Pancreas (tissue), 10 donors: ENCODE measurements around the gene PRRC1. TPM values are rescaled to one million over a fixed set of nuclear protein-coding genes. Genes with fewer than 3 reads are reported as not detected.

Source experiments
- ATAC-seq, 4 donors: fragments of 200-7000 bp; cut with Tn5 transposase; one replicate each; pipeline versions ENCODE4 v1.8.0 to v1.9.1; 2020; ENCODE audit warnings: mild to moderate bottlenecking in 4 of 4, moderate library complexity in 4 of 4
- DNase-seq, 6 donors: peaks; one replicate each; pipeline ENCODE4 v3.0.0-alpha.2; 2020
- FAIRE-seq: peaks from 2 replicates; lab custom pipeline; 2012; peaks lifted over from hg19 to GRCh38; lab: Jason Lieb, UNC
- H3K27ac ChIP-seq, 4 donors: fragments of 200-600 bp; sonication (generic); 1 replicate in 3 of 4; 2 replicates in 1 of 4; pipeline versions ENCODE4 v1.5.0 to v1.8.0; 2020
- H3K27me3 ChIP-seq, 4 donors: fragments of 200-600 bp; one replicate each; pipeline ENCODE4 v1.8.0; 2021
- H3K36me3 ChIP-seq, 3 donors: fragments of 200-600 bp; sonication (generic) in 1 of 3; one replicate each; pipeline versions ENCODE4 v1.5.0 to v1.8.0; 2020 to 2021
- H3K4me1 ChIP-seq, 3 donors: fragments of 200-600 bp; one replicate each; pipeline ENCODE4 v1.8.0; 2021
- H3K4me3 ChIP-seq, 4 donors: fragments of 200-600 bp; sonication (generic) in 2 of 4; one replicate each; pipeline versions ENCODE4 v1.5.0 to v1.8.0; 2020 to 2021
- H3K9me3 ChIP-seq, 4 donors: fragments of 200-600 bp; one replicate each; pipeline ENCODE4 v1.8.0; 2021
- WGBS, 2 donors: extraction: QIAGEN DNeasy Blood & Tissue Kit; methylation state at CpG; one replicate each; pipeline ENCODE4 v1.1.7; 2013; 5-methylcytosine and 5-hydroxymethylcytosine counted together
- intact Hi-C, 3 donors: fragments of 100-400 bp; cut with DNase I; formaldehyde crosslinking; loops; one replicate each; pipeline versions ENCODE4 v1.11.1 to v1.14.2; 2022
- polyA plus RNA-seq, 2 donors: library from polyadenylated mRNA; stranded (reverse); fragments of 200-250 nt; gene quantifications; one replicate each; pipeline ENCODE4 v1.2.3, GENCODE V29; 2013
- total RNA-seq, 6 donors: library from RNA; stranded (reverse); fragmentation: NEBNext Ultra II Directional in 4 of 6; extraction: Animal tissue kit (Norgen Biotek cat#: 25700) in 4 of 6; gene quantifications; one replicate each; pipeline versions ENCODE4 v1.2.1 to v1.2.4, GENCODE V29; 2021 to 2023
- TF ChIP-seq, protein P1 (sequence below), 4 donors: fragments of 200-600 bp; sonication (generic) in 3 of 4; IDR thresholded peaks; one replicate each; pipeline versions ENCODE4 v1.5.0 to v1.8.0; 2021; ENCODE audit warnings: antibody characterized with exemption in 4 of 4
- donor health status: healthy with polysubstance abuse.
- donor health status: DM: no; HTN: no; CAD: no; lungs with moderate emphysema.
- donor health status: DM: no; HTN: no; CAD: no.
- donor health status: control.
- donor health status: control.
- donor health status: Bipolar disorder and iron deficiency.
- donor health status: DM: yes; HTN: yes; CAD: no.
- donor health status: DM: no; HTN: no; CAD: no.
- donor health status: DM: no; HTN: no; CAD: no.
- donor health status: DM: yes; HTN: yes; CAD: no.

The PRRC1 gene
- total and polyA plus RNA-seq, 8 donors, result 17.7 to 46.7 (median 30.7) TPM

DNA sequence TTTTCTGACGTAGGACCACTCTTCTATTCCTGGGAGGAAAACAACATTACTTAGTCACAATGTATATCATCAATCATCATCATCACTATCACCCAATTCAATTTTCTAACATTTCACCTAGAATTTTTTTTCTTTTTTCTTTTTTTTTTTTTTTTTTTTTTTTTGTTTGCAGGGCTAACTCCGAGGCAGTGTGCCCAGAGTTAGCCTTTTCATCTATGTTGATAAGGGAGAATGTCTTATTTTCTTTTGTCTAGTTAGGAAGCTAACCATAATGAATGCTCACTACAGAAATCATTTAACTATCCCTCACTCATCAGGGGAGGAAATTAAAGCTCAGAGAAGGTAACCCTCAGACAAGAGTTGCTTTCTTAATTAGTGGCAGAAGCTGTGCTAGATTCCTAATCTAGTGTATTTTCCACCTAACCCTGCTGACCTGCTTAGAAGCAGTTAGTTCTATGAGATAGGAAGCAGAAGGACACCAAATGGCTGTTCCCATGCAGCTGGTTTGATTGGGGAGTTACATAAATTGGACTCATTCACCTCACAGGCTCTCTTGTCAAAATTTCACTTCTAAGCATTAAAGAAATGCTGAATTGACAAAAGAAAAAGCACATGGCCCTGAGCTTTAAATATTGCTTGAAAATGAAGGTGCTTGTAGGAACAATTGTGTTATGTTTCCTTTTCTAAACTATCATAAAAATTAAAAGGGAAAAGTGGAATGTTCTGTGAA is 8.6 kb upstream of the PRRC1 start:
- DNase-seq, result peak in 2 of 6 donors; percentile 60 to 66
- H3K4me3 ChIP-seq, result no peak overlapping the region
- FAIRE-seq, result no peak

DNA sequence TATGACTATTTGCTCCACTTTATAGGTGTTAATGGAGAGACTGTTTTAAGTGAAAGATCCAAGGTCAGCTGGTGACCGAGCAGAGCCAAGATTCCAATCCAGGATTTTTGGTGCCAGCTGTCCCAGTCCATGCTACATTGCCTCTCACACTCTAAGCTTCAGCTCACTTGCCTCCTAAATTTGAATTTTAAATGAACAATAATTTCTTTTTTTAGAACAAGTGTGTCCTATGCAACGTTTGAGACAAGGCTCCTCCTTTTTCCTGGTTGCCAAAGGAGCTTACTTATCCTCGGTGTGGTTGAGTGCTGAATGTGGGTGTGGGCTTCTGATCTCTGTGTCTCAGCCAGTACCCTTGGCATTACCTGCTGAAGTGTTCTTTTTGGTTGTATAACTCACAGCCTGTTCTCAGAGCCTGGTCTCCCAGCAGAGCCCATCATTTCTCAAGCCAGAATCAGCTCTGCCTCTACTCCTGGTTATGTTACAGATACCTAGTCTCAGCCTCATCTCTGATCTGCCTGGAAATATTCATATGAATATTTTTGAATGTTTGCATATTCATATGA is 4.0 kb upstream of the PRRC1 start:
- Histone ChIP-seq H3K36me3 (no peaks in the 10 kb centered on the region), H3K4me1 (peaks cover 4 to 17% (median 6%) of the 10 kb centered on the region in 3 donors), H3K4me3 (no peak overlapping the region), H3K27me3 (no peaks in the 10 kb centered on the region), H3K9me3 (no peaks in the 10 kb centered on the region), H3K27ac (peak overlapping the region in 1 of 4 donors; percentile 42)
- FAIRE-seq, result no peak
- no peak for DNase-seq
- intact Hi-C loops, result no loop called here
- TF ChIP-seq, protein P1, sequence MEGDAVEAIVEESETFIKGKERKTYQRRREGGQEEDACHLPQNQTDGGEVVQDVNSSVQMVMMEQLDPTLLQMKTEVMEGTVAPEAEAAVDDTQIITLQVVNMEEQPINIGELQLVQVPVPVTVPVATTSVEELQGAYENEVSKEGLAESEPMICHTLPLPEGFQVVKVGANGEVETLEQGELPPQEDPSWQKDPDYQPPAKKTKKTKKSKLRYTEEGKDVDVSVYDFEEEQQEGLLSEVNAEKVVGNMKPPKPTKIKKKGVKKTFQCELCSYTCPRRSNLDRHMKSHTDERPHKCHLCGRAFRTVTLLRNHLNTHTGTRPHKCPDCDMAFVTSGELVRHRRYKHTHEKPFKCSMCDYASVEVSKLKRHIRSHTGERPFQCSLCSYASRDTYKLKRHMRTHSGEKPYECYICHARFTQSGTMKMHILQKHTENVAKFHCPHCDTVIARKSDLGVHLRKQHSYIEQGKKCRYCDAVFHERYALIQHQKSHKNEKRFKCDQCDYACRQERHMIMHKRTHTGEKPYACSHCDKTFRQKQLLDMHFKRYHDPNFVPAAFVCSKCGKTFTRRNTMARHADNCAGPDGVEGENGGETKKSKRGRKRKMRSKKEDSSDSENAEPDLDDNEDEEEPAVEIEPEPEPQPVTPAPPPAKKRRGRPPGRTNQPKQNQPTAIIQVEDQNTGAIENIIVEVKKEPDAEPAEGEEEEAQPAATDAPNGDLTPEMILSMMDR (IDR thresholded peaks at IDR 0.05), result no peak
- 9 to 14% methylated on average over 3 of the region's 3 CpGs for WGBS, 2 donors
- no peak for ATAC-seq

More for the DNA sequence above, 8.6 kb upstream of the PRRC1 start:
- H3K4me1 ChIP-seq, result peaks cover 4 to 23% (median 6%) of the 10 kb centered on the region in 3 donors
- no peaks in the 10 kb centered on the region for H3K36me3 ChIP-seq
- no peaks in the 10 kb centered on the region for H3K9me3 ChIP-seq
- intact Hi-C loops, result no loop called here
- no peaks in the 10 kb centered on the region for H3K27me3 ChIP-seq
- peak overlapping the region in 3 of 4 donors; percentile 5 to 53 (median 24) for H3K27ac ChIP-seq
- TF ChIP-seq, protein P1 (IDR thresholded peaks at IDR 0.05), result no peak
- WGBS, 2 donors, result 13 to 31% methylated on average over 2 of the region's 2 CpGs
- ATAC-seq, result peak; percentile 76 to 89 (median 83)

GRCh38 chr5:127514816-127515215 is 2.6 kb upstream of the PRRC1 start:
- Histone ChIP-seq H3K36me3 (no peaks in the 10 kb centered on the region), H3K9me3 (no peaks in the 10 kb centered on the region), H3K27me3 (no peaks in the 10 kb centered on the region), H3K4me3 (no peak overlapping the region), H3K27ac (no peak overlapping the region), H3K4me1 (peaks cover 0 to 18% (median 10%) of the 10 kb centered on the region in 3 donors)
- 96% methylated on average over 1 of the region's 1 CpG for WGBS, 2 donors
- intact Hi-C loops, result no loop called here
- TF ChIP-seq, protein P1 (IDR thresholded peaks at IDR 0.05), result no peak
- no peak for FAIRE-seq
- no peak for ATAC-seq
- DNase-seq, result no peak

DNA sequence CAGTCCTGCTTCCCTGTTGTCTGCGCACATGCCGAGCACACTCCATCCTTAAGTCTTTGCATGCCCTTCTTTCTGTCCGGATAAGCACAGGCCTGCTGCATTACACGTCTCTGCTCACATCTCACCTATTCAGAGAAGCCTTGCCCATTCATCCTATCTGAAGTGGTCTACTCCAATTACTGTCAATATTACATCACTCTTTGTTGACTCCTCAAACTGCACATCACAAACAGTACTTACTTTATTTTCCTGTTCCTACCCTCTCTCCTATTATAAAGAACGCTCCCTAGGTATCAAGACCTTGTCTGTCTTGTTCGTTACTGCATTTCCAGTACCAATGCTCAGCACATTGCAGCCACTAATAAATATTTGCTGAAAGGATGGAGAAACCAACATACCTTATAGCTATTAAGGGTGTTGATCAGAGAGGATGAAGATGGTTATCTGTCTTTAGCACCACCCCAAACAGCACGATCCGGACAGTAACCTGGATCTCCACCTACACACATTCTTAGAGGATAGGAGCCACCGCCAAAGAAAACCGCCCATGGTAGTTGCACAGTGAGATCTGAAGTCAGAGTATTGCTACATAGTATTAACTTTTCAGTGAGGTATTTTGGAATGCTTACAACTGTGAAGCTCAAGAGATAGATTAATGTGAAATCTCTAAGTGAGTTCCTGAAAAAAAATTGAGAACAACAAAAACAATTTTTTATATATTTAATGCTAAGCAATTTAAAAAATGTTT is 1.6 kb upstream of the PRRC1 start:
- no peak for FAIRE-seq
- no peak overlapping the region for H3K4me3 ChIP-seq
- H3K9me3 ChIP-seq, result no peaks in the 10 kb centered on the region
- DNase-seq, result no peak
- H3K27me3 ChIP-seq, result no peaks in the 10 kb centered on the region
- TF ChIP-seq, protein P1 (IDR thresholded peaks at IDR 0.05), result no peak
- peaks cover 0 to 15% (median 10%) of the 10 kb centered on the region in 3 donors for H3K4me1 ChIP-seq
- 91 to 94% methylated on average over 10 of the region's 10 CpGs for WGBS, 2 donors
- intact Hi-C loops, result no loop called here
- no peak overlapping the region for H3K27ac ChIP-seq
- no peaks in the 10 kb centered on the region for H3K36me3 ChIP-seq
- no peak for ATAC-seq
